Lower leg skin (tissue), 3 donors: ENCODE results near the gene SORCS2.

Experiments
- CTCF ChIP-seq, 3 donors: fragments of 450-650 bp; IDR thresholded peaks; one replicate each; pipeline ENCODE4 v1.5.1; 2016; ENCODE audit warnings: antibody characterized with exemption in 3 of 3, mild to moderate bottlenecking in 3 of 3, moderate library complexity in 2 of 3
- POLR2A ChIP-seq, 2 donors: fragments of 450-650 bp; IDR thresholded peaks; one replicate each; pipeline ENCODE4 v1.6.1; 2016 to 2017; ENCODE audit warnings: antibody characterized with exemption in 2 of 2, mild to moderate bottlenecking in 1 of 2, moderate library complexity in 1 of 2

- TF ChIP-seq CTCF (IDR thresholded peaks at IDR 0.05): no peak
- TF ChIP-seq POLR2A (IDR thresholded peaks at IDR 0.05): no peak
Observed at GRCh38 chr4:7350396-7350795, 158.1 kb downstream of the SORCS2 start.
